ENCODE measurements around the gene TMEM94. TPM values are rescaled to one million over a fixed set of nuclear protein-coding genes. Genes with fewer than 3 reads are reported as not detected.

TMEM94 gene
- total RNA-seq, 1 donor from 2014 or later = 86.4 TPM

DNA sequence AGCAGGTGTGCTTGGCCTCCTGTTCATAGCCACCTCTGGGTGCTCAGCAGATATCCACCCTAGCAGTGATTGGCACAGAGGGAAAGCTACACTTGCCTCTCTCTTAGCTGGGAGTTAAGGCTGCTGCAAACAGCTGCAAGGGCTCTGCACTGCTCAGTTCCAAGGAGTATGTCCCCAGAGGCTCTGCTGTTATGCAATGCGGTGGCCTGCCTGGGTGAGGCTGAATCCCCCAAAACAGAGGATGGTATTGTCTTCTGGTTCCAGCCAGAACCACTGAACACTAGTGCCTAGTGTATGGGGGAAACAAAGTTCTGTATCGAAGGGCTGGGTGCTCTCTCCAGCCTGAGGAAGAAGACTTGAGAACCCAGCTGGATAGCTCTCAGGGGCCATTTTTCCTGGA lies 16.8 kb downstream of the TMEM94 start:
- Histone ChIP-seq H3K4me3 (ENCODE audit: low read depth, low read length) (no peak overlapping the region), H3K27me3 (ENCODE audit: control insufficient read depth, insufficient read depth, low read length) (no peaks in the 10 kb centered on the region), H3K36me3 (ENCODE audit: control insufficient read depth, insufficient read depth, low read length) (no peaks in the 10 kb centered on the region)
- no peak for DNase-seq (ENCODE audit: low read depth)
- TF ChIP-seq, protein P1, sequence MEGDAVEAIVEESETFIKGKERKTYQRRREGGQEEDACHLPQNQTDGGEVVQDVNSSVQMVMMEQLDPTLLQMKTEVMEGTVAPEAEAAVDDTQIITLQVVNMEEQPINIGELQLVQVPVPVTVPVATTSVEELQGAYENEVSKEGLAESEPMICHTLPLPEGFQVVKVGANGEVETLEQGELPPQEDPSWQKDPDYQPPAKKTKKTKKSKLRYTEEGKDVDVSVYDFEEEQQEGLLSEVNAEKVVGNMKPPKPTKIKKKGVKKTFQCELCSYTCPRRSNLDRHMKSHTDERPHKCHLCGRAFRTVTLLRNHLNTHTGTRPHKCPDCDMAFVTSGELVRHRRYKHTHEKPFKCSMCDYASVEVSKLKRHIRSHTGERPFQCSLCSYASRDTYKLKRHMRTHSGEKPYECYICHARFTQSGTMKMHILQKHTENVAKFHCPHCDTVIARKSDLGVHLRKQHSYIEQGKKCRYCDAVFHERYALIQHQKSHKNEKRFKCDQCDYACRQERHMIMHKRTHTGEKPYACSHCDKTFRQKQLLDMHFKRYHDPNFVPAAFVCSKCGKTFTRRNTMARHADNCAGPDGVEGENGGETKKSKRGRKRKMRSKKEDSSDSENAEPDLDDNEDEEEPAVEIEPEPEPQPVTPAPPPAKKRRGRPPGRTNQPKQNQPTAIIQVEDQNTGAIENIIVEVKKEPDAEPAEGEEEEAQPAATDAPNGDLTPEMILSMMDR (IDR thresholded peaks at IDR 0.05; ENCODE audit: insufficient read depth, low read length, poor library complexity, severe bottlenecking) = no peak

DNA sequence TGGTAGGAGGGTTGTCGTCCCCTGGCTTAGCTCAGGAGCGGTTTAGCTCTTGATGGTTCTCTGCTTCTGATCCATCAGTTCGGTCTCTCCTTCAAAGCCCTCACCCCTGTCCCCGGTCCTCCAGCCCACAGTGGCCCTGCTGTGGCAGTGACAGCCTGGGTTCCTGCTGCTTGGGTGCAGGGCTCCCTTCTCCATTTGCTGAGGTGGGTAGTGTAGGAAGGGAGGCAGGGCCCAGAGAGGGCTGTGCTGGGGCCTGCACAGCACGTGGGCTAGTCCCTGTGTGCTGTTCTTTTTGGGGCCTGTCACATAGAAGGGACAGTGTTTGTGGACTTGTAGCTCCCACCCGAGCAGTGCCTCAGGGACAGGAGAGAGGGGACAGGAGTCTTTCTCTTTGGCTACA lies 18.3 kb downstream of the TMEM94 start:
- H3K4me3 ChIP-seq (ENCODE audit: low read depth, low read length) = no peak overlapping the region
- H3K36me3 ChIP-seq (ENCODE audit: control insufficient read depth, insufficient read depth, low read length) = no peaks in the 10 kb centered on the region
- no peak for DNase-seq (ENCODE audit: low read depth)
- H3K27me3 ChIP-seq (ENCODE audit: control insufficient read depth, insufficient read depth, low read length) = no peaks in the 10 kb centered on the region
- TF ChIP-seq, protein P1 (IDR thresholded peaks at IDR 0.05; ENCODE audit: insufficient read depth, low read length, poor library complexity, severe bottlenecking) = no peak

DNA sequence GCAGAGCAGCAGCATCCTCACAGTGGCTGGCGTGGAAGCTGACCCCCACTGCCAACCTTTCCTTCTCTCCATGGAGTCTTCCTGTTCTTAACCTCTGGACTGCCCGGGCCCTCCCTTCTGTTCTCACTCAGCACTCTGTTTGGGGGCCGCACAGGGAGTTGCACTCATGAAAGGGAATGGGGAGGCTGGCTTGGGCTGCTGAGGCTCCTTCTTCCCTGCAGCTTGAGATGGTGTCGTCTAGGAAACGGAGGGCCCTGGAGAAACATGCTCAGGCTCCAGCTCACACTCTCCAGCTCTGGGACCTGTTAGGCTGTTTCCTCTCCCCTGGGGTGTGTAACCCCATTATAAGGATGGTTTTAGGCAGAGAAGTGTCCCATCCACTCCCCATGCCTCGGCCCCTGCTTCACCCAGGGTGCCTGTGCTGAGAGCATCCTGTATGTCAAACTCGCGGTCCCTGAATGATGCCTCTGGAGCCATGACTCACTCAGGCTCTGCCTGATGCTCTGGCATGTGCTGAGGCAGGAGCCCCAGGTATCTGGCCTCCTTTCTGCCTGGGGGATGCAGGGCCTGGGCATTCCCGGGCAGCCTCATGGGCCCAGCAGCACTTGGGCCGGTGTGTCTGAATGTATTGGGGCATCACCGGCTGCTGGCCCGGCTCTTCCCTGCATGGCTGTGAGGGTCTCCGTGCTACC lies 18.9 kb downstream of the TMEM94 start:
- TF ChIP-seq, protein P1 (IDR thresholded peaks at IDR 0.05; ENCODE audit: insufficient read depth, low read length, poor library complexity, severe bottlenecking) = no peak
- Histone ChIP-seq H3K27me3 (ENCODE audit: control insufficient read depth, insufficient read depth, low read length) (no peaks in the 10 kb centered on the region), H3K4me3 (ENCODE audit: low read depth, low read length) (no peak overlapping the region), H3K36me3 (ENCODE audit: control insufficient read depth, insufficient read depth, low read length) (no peaks in the 10 kb centered on the region)
- no peak for DNase-seq (ENCODE audit: low read depth)

DNA sequence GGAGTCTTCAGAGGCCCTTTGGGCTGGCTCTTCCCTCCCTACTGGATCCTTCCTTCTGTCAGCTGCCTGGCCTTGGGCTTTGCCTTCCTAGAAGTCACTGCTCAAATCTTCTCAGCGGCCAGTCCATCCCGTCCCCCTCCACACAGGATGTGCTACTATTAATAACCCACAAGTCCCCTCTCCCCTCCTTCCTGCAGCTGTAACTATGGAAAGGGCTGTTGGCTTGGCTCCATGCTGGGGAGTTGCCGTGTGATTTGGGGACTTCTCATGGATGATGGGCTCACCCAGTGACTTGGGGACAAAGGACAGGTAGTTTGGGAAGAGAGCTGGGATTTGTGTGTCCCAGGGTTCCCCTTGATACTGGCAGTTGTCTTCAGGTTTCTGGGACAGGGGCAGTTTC lies 19.4 kb downstream of the TMEM94 start:
- H3K27me3 ChIP-seq (ENCODE audit: control insufficient read depth, insufficient read depth, low read length) = no peaks in the 10 kb centered on the region
- no peaks in the 10 kb centered on the region for H3K36me3 ChIP-seq (ENCODE audit: control insufficient read depth, insufficient read depth, low read length)
- no peak for DNase-seq (ENCODE audit: low read depth)
- H3K4me3 ChIP-seq (ENCODE audit: low read depth, low read length) = no peak overlapping the region
- TF ChIP-seq, protein P1 (IDR thresholded peaks at IDR 0.05; ENCODE audit: insufficient read depth, low read length, poor library complexity, severe bottlenecking) = no peak

DNA sequence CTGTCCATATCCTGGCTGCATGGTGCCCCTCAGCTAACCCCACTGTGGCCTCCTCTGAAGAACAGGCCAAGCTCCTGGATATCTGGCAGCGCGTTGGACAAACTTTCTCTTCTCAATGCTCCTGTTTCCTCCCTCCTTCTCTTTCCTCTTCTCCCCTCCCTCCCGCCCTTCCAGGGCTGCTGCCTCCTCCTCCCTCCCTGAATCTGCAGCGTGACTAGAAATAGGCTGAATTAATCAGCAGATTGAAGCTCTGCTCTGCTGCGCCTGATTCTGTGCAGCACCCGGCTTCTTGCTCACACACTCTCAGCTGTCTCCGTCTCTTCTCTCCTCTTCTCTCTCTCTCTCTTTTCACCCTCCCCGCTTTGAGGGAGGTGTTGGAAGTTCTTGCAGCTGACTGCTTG lies 19.8 kb downstream of the TMEM94 start:
- TF ChIP-seq, protein P1 (IDR thresholded peaks at IDR 0.05; ENCODE audit: insufficient read depth, low read length, poor library complexity, severe bottlenecking) = no peak
- no peaks in the 10 kb centered on the region for H3K27me3 ChIP-seq (ENCODE audit: control insufficient read depth, insufficient read depth, low read length)
- DNase-seq (ENCODE audit: low read depth) = no peak
- H3K36me3 ChIP-seq (ENCODE audit: control insufficient read depth, insufficient read depth, low read length) = no peaks in the 10 kb centered on the region
- no peak overlapping the region for H3K4me3 ChIP-seq (ENCODE audit: low read depth, low read length)

Data from kidney epithelial cell (primary cell).